ENCODE data around the gene SELENOK. TPM values are rescaled to one million over a fixed set of nuclear protein-coding genes. Genes with fewer than 3 reads are reported as not detected.

Gene SELENOK
- total and polyA plus RNA-seq, 2 of the 13 experiments (the other 11 are each of a cell fraction or from before 2014, with no cell fraction given): 67.0 to 81.0 TPM

DNA sequence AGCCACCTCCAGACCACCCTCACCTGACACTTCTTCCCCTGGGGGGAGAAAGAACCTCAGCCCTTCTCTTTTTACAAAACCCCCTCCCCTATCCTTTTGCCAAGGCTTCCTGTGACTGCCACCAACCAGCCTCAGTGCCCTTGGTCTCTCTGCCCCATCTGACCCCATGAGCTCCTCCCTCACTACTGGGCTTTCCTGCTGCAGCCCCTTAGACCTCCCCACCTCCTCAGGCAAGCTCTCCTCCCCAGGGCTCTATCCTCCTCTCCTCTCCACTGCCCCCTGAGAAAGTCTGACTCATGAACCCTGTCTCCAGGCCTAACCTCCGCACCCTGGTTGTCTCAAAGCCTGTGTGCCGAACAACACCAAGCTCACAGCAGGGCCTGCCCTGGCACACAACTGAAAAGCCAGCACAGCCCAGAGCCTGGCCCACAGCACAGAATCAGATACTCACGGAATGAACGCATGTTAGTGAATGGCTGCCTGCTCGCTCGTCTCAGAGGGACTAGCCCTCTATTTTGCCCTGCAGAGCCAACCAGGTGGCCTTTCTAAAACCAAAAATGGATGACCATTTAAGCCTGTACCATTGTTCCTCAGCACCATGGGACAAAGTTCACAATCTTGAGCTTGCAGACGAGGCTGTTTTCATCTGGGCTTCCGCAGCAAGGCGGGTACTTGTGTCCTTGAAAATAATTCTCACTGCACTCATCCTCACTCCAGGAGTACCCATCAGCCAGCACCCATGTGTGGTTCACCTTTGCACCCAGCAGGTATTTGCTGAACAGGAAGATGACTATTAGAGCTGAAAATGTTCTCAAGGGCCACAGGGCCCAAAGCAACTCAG lies 47.2 kb downstream of the SELENOK start (continued):
- TF ChIP-seq, protein P1, sequence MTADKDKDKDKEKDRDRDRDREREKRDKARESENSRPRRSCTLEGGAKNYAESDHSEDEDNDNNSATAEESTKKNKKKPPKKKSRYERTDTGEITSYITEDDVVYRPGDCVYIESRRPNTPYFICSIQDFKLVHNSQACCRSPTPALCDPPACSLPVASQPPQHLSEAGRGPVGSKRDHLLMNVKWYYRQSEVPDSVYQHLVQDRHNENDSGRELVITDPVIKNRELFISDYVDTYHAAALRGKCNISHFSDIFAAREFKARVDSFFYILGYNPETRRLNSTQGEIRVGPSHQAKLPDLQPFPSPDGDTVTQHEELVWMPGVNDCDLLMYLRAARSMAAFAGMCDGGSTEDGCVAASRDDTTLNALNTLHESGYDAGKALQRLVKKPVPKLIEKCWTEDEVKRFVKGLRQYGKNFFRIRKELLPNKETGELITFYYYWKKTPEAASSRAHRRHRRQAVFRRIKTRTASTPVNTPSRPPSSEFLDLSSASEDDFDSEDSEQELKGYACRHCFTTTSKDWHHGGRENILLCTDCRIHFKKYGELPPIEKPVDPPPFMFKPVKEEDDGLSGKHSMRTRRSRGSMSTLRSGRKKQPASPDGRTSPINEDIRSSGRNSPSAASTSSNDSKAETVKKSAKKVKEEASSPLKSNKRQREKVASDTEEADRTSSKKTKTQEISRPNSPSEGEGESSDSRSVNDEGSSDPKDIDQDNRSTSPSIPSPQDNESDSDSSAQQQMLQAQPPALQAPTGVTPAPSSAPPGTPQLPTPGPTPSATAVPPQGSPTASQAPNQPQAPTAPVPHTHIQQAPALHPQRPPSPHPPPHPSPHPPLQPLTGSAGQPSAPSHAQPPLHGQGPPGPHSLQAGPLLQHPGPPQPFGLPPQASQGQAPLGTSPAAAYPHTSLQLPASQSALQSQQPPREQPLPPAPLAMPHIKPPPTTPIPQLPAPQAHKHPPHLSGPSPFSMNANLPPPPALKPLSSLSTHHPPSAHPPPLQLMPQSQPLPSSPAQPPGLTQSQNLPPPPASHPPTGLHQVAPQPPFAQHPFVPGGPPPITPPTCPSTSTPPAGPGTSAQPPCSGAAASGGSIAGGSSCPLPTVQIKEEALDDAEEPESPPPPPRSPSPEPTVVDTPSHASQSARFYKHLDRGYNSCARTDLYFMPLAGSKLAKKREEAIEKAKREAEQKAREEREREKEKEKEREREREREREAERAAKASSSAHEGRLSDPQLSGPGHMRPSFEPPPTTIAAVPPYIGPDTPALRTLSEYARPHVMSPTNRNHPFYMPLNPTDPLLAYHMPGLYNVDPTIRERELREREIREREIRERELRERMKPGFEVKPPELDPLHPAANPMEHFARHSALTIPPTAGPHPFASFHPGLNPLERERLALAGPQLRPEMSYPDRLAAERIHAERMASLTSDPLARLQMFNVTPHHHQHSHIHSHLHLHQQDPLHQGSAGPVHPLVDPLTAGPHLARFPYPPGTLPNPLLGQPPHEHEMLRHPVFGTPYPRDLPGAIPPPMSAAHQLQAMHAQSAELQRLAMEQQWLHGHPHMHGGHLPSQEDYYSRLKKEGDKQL (CRISPR knock-in tag; IDR thresholded peaks at IDR 0.05; ENCODE audit: low read depth): no peak
- TF ChIP-seq ZBTB21 (CRISPR knock-in tag; IDR thresholded peaks at IDR 0.05) (peak; percentile 53; the same call in 1 of the 2 replicates), SP140L (CRISPR knock-in tag; IDR thresholded peaks at IDR 0.05; ENCODE audit: borderline replicate concordance) (no peak), ZBTB7A (CRISPR knock-in tag; IDR thresholded peaks at IDR 0.05) (no peak), ZNF343 (CRISPR knock-in tag; IDR thresholded peaks at IDR 0.05) (no peak), ZSCAN30 (CRISPR knock-in tag; IDR thresholded peaks at IDR 0.05) (no peak), ZFP82 (CRISPR knock-in tag; IDR thresholded peaks at IDR 0.05; ENCODE audit: borderline replicate concordance) (no peak), MXD4 (CRISPR knock-in tag; IDR thresholded peaks at IDR 0.05) (no peak; the same call in 1 of the 2 replicates), ZNF484 (CRISPR knock-in tag; IDR thresholded peaks at IDR 0.05; ENCODE audit: borderline replicate concordance, low read depth) (no peak), TRIM24 (CRISPR knock-in tag; IDR thresholded peaks at IDR 0.05) (no peak)
- TF ChIP-seq, protein P2, sequence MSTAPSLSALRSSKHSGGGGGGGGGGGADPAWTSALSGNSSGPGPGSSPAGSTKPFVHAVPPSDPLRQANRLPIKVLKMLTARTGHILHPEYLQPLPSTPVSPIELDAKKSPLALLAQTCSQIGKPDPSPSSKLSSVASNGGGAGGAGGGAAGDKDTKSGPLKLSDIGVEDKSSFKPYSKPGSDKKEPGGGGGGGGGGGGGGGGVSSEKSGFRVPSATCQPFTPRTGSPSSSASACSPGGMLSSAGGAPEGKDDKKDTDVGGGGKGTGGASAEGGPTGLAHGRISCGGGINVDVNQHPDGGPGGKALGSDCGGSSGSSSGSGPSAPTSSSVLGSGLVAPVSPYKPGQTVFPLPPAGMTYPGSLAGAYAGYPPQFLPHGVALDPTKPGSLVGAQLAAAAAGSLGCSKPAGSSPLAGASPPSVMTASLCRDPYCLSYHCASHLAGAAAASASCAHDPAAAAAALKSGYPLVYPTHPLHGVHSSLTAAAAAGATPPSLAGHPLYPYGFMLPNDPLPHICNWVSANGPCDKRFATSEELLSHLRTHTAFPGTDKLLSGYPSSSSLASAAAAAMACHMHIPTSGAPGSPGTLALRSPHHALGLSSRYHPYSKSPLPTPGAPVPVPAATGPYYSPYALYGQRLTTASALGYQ (CRISPR knock-in tag; IDR thresholded peaks at IDR 0.05): peak; percentile 40; the same call in 1 of the 2 replicates
- TF ChIP-seq, protein P3, sequence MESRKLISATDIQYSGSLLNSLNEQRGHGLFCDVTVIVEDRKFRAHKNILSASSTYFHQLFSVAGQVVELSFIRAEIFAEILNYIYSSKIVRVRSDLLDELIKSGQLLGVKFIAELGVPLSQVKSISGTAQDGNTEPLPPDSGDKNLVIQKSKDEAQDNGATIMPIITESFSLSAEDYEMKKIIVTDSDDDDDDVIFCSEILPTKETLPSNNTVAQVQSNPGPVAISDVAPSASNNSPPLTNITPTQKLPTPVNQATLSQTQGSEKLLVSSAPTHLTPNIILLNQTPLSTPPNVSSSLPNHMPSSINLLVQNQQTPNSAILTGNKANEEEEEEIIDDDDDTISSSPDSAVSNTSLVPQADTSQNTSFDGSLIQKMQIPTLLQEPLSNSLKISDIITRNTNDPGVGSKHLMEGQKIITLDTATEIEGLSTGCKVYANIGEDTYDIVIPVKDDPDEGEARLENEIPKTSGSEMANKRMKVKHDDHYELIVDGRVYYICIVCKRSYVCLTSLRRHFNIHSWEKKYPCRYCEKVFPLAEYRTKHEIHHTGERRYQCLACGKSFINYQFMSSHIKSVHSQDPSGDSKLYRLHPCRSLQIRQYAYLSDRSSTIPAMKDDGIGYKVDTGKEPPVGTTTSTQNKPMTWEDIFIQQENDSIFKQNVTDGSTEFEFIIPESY (CRISPR knock-in tag; IDR thresholded peaks at IDR 0.05): no peak
- TF ChIP-seq, protein P4, sequence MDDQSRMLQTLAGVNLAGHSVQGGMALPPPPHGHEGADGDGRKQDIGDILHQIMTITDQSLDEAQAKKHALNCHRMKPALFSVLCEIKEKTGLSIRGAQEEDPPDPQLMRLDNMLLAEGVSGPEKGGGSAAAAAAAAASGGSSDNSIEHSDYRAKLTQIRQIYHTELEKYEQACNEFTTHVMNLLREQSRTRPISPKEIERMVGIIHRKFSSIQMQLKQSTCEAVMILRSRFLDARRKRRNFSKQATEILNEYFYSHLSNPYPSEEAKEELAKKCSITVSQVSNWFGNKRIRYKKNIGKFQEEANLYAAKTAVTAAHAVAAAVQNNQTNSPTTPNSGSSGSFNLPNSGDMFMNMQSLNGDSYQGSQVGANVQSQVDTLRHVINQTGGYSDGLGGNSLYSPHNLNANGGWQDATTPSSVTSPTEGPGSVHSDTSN (CRISPR knock-in tag; IDR thresholded peaks at IDR 0.05; ENCODE audit: borderline replicate concordance): no peak
- TF ChIP-seq, protein P5, sequence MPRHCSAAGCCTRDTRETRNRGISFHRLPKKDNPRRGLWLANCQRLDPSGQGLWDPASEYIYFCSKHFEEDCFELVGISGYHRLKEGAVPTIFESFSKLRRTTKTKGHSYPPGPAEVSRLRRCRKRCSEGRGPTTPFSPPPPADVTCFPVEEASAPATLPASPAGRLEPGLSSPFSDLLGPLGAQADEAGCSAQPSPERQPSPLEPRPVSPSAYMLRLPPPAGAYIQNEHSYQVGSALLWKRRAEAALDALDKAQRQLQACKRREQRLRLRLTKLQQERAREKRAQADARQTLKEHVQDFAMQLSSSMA (CRISPR knock-in tag; IDR thresholded peaks at IDR 0.05): no peak
